ENCODE measurements around the gene RPN1. TPM values are rescaled to one million over a fixed set of nuclear protein-coding genes. Genes with fewer than 3 reads are reported as not detected.
"Not testable (repeated sequence)": the region's sequence is repeated elsewhere in the genome, so short reads cannot be mapped to it uniquely, and the experiment has no call there.

The RPN1 gene
- total and polyA plus RNA-seq, 4 donors = 132 to 407 (median 249) TPM

- no peak overlapping the region for H3K27ac ChIP-seq (ENCODE audit: low read depth in 1 of 2, low read length in 2 of 2)
Observed at GRCh38 chr3:128679338-128679737, 28.7 kb upstream of the RPN1 start.

DNA sequence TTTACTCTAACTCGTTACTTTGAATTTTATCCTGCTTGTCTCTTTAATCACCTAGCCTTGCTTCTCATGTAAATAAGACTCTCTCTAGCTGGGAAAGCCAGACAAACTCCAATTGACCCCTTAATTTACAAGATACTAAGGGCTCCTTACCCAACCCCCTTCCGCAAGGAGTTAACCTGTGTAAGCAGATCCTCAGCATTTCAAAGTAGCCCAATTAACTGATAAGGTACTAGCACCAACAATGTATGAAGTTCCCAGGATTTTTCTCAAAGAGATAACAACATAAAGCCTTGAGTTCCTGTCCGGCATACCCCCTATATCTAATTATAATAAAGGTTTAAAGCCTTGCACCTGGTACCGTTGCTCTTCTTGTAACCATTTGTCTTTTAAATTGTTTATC is 25.2 kb upstream of the RPN1 start:
- 69% methylated on average over 4 of the region's 4 CpGs for WGBS
- H3K27ac ChIP-seq (ENCODE audit: low read depth in 1 of 2, low read length in 2 of 2); H3K27me3 ChIP-seq (ENCODE audit: control insufficient read depth in 4 of 4, insufficient read depth in 4 of 4, low read length in 3 of 4); H3K36me3 ChIP-seq (ENCODE audit: control insufficient read depth in 4 of 4, insufficient read depth in 3 of 4, low read depth in 1 of 4, low read length in 3 of 4); H3K4me3 ChIP-seq (ENCODE audit: low read depth in 1 of 3, low read length in 3 of 3); DNase-seq (ENCODE audit: low spot score); H3K9ac ChIP-seq (ENCODE audit: low read depth in 1 of 2, low read length in 2 of 2); H3K4me1 ChIP-seq (ENCODE audit: control insufficient read depth in 4 of 4, insufficient read depth in 4 of 4, low read length in 3 of 4); H3K9me3 ChIP-seq (ENCODE audit: control insufficient read depth in 4 of 4, low read length in 3 of 4): not testable (repeated sequence)

More at GRCh38 chr3:128679338-128679737, 28.7 kb upstream of the RPN1 start:
- H3K27me3 ChIP-seq (ENCODE audit: control insufficient read depth in 4 of 4, insufficient read depth in 4 of 4, low read length in 3 of 4) = no peaks in the 10 kb centered on the region
- over 99% methylated on average over 2 of the region's 2 CpGs for WGBS
- no peaks in the 10 kb centered on the region for H3K9me3 ChIP-seq (ENCODE audit: control insufficient read depth in 4 of 4, low read length in 3 of 4)
- TF ChIP-seq EGR1 (IDR thresholded peaks at IDR 0.05; ENCODE audit: low read depth in 2 of 2) = no peak
- no peak for TF ChIP-seq GABPA (IDR thresholded peaks at IDR 0.05 in 1 of 2, conservative IDR thresholded peaks at IDR 0.05 in 1 of 2)
- TF ChIP-seq, protein P1, sequence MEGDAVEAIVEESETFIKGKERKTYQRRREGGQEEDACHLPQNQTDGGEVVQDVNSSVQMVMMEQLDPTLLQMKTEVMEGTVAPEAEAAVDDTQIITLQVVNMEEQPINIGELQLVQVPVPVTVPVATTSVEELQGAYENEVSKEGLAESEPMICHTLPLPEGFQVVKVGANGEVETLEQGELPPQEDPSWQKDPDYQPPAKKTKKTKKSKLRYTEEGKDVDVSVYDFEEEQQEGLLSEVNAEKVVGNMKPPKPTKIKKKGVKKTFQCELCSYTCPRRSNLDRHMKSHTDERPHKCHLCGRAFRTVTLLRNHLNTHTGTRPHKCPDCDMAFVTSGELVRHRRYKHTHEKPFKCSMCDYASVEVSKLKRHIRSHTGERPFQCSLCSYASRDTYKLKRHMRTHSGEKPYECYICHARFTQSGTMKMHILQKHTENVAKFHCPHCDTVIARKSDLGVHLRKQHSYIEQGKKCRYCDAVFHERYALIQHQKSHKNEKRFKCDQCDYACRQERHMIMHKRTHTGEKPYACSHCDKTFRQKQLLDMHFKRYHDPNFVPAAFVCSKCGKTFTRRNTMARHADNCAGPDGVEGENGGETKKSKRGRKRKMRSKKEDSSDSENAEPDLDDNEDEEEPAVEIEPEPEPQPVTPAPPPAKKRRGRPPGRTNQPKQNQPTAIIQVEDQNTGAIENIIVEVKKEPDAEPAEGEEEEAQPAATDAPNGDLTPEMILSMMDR (IDR thresholded peaks at IDR 0.05; ENCODE audit: low read depth, low read length, missing input control) = no peak
- no peak for TF ChIP-seq FOXA2 (IDR thresholded peaks at IDR 0.05)
- no peak overlapping the region for H3K4me3 ChIP-seq (ENCODE audit: low read depth in 1 of 3, low read length in 3 of 3)
- H3K4me1 ChIP-seq (ENCODE audit: control insufficient read depth in 4 of 4, insufficient read depth in 4 of 4, low read length in 3 of 4) = peaks cover 0 to 4% (median 3%) of the 10 kb centered on the region in 4 donors
- no peaks in the 10 kb centered on the region for H3K36me3 ChIP-seq (ENCODE audit: control insufficient read depth in 4 of 4, insufficient read depth in 3 of 4, low read depth in 1 of 4, low read length in 3 of 4)
- DNase-seq (ENCODE audit: low spot score) = no peak
- H3K9ac ChIP-seq (ENCODE audit: low read depth in 1 of 2, low read length in 2 of 2) = no peak overlapping the region

GRCh38 chr3:128674161-128674784 is 23.7 kb upstream of the RPN1 start:
- TF ChIP-seq MAX (IDR thresholded peaks at IDR 0.05) (no peak), GABPA (IDR thresholded peaks at IDR 0.05 in 1 of 2, conservative IDR thresholded peaks at IDR 0.05 in 1 of 2) (no peak), RAD21 (IDR thresholded peaks at IDR 0.05) (no peak), JUND (IDR thresholded peaks at IDR 0.05) (no peak), SP1 (IDR thresholded peaks at IDR 0.05) (no peak)
- WGBS = 90% methylated on average over 10 of the region's 10 CpGs
- no peak overlapping the region for H3K9ac ChIP-seq (ENCODE audit: low read depth in 1 of 2, low read length in 2 of 2)

DNA sequence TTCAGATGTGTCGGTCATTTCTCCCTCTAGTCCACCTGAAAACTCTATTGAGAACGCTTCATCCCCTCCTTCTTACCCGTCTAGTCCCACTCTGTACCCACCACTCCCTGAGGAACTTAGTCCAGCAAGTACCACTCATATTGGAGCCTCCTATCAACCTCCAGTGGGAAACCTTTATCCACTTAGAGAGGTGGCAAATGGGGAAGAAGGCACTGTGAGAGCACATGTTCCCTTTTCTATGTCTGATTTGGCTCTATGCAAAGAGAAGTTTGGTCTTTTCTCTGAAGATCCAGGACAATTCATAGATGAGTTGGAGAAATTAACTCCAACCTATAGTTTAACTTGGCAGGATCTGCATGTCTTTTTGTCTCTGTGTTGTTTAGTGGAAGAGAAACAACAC is 17.0 kb upstream of the RPN1 start:
- TF ChIP-seq HNF4A (conservative IDR thresholded peaks at IDR 0.05) (no peak), RXRA (IDR thresholded peaks at IDR 0.05) (no peak)
- TF ChIP-seq, protein P1 (IDR thresholded peaks at IDR 0.05; ENCODE audit: low read depth, low read length, missing input control) = no peak
- no peak overlapping the region for H3K9ac ChIP-seq (ENCODE audit: low read depth in 1 of 2, low read length in 2 of 2)
- H3K27me3 ChIP-seq (ENCODE audit: control insufficient read depth in 4 of 4, insufficient read depth in 4 of 4, low read length in 3 of 4) = no peaks in the 10 kb centered on the region
- H3K9me3 ChIP-seq (ENCODE audit: control insufficient read depth in 4 of 4, low read length in 3 of 4) = no peaks in the 10 kb centered on the region
- no peak overlapping the region for H3K4me3 ChIP-seq (ENCODE audit: low read depth in 1 of 3, low read length in 3 of 3)
- H3K4me1 ChIP-seq (ENCODE audit: control insufficient read depth in 4 of 4, insufficient read depth in 4 of 4, low read length in 3 of 4) = peaks cover 0 to 3% (median 0%) of the 10 kb centered on the region in 4 donors
- 93% methylated on average over 3 of the region's 3 CpGs for WGBS
- no peak for DNase-seq (ENCODE audit: low spot score)
- no peaks in the 10 kb centered on the region for H3K36me3 ChIP-seq (ENCODE audit: control insufficient read depth in 4 of 4, insufficient read depth in 3 of 4, low read depth in 1 of 4, low read length in 3 of 4)
- H3K27ac ChIP-seq (ENCODE audit: low read depth in 1 of 2, low read length in 2 of 2) = no peak overlapping the region

More at GRCh38 chr3:128674161-128674784, 23.7 kb upstream of the RPN1 start:
- H3K27ac ChIP-seq (ENCODE audit: low read depth in 1 of 2, low read length in 2 of 2) = no peak overlapping the region
- DNase-seq (ENCODE audit: low spot score) = no peak
- no peaks in the 10 kb centered on the region for H3K9me3 ChIP-seq (ENCODE audit: control insufficient read depth in 4 of 4, low read length in 3 of 4)
- no peak overlapping the region for H3K4me3 ChIP-seq (ENCODE audit: low read depth in 1 of 3, low read length in 3 of 3)
- H3K36me3 ChIP-seq (ENCODE audit: control insufficient read depth in 4 of 4, insufficient read depth in 3 of 4, low read depth in 1 of 4, low read length in 3 of 4) = no peaks in the 10 kb centered on the region
- no peaks in the 10 kb centered on the region for H3K4me1 ChIP-seq (ENCODE audit: control insufficient read depth in 4 of 4, insufficient read depth in 4 of 4, low read length in 3 of 4)
- H3K27me3 ChIP-seq (ENCODE audit: control insufficient read depth in 4 of 4, insufficient read depth in 4 of 4, low read length in 3 of 4) = no peaks in the 10 kb centered on the region
